GF-D8 (cell line): ENCODE measurements around the gene PEX11A.

Source experiments
- DNase-seq: peaks from one replicate; lab custom pipeline; 2025; lab: John Stamatoyannopoulos, UW

PEX11A gene

GRCh38 chr15:89654847-89655805 lies 35.4 kb downstream of the PEX11A start, which contains the start of gene KIF7:
Gene KIF7 (minus strand): TSS chr15:89655467. CDS start chr15:89652930, 2,537 bp downstream.
- no peak for DNase-seq

- DNase-seq, result no peak
These were observed 36.2 kb downstream of the PEX11A start for GRCh38 chr15:89654301-89654761.

- no peak for DNase-seq
These were observed 37.0 kb downstream of the PEX11A start for GRCh38 chr15:89653578-89653977.

- no peak for DNase-seq
These were observed 37.9 kb downstream of the PEX11A start for GRCh38 chr15:89652666-89653065.

GRCh38 chr15:89652131-89652530 lies 38.4 kb downstream of the PEX11A start:
- no peak for DNase-seq

GRCh38 chr15:89649716-89650115 lies 40.8 kb downstream of the PEX11A start:
- no peak for DNase-seq

- no peak for DNase-seq
These were observed 41.4 kb downstream of the PEX11A start for GRCh38 chr15:89649013-89649625.

GRCh38 chr15:89648106-89649012 lies 42.2 kb downstream of the PEX11A start:
- no peak for DNase-seq

GRCh38 chr15:89647191-89647851 lies 43.2 kb downstream of the PEX11A start:
- no peak for DNase-seq

GRCh38 chr15:89646416-89647141 lies 44.0 kb downstream of the PEX11A start:
- DNase-seq, result no peak

GRCh38 chr15:89645680-89646079 lies 44.9 kb downstream of the PEX11A start:
- no peak for DNase-seq

- no peak for DNase-seq
These were observed 48.4 kb downstream of the PEX11A start for GRCh38 chr15:89642106-89642505.

GRCh38 chr15:89641053-89641452 lies 49.5 kb downstream of the PEX11A start:
- DNase-seq, result no peak

GRCh38 chr15:89640245-89640644 lies 50.3 kb downstream of the PEX11A start:
- no peak for DNase-seq

- no peak for DNase-seq
These were observed 57.0 kb downstream of the PEX11A start for GRCh38 chr15:89633585-89633984.

GRCh38 chr15:89632563-89633430 lies 57.8 kb downstream of the PEX11A start:
- DNase-seq, result no peak

GRCh38 chr15:89631902-89632264 lies 58.7 kb downstream of the PEX11A start:
- no peak for DNase-seq
